ENCODE measurements around the gene TRMU.

DNA sequence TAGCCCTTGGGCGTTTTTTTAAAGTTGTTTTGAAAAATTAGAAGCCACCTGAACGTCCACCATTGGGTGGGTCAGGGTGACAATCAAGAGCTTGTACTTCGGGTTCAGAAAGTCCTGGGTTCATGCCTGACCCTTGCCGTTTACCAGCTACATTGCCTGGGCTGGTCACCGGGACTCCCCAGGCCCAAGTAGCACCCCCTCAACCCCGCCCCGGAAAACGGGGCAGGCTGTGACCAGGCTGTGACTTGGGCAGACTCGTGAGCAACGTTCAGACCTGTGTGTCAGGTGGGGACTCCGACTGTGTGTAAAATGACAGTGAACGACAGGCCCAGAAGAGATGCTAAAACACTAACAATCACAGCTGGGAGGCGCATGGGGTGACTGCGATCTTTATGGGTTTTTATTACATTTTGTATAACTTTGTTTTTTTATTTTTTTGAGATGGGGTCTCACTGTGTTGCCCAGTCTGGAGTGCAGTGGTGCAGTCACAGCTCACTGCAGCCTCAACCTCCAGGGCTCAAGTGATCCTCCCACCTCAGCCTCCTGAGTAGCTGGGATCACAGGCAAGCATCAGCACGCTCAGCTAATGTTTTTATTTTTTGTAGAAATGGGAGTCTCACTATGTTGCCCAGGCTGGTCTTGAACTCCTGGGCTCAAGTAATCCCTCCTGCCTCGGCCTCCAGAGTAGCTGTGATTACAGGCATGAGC lies 56.8 kb downstream of the TRMU start:
- TF ChIP-seq EZH2 (IDR thresholded peaks at IDR 0.05; ENCODE audit: borderline replicate concordance, low read depth, low read length, poor library complexity, severe bottlenecking), result no peak
- TF ChIP-seq, protein P1, sequence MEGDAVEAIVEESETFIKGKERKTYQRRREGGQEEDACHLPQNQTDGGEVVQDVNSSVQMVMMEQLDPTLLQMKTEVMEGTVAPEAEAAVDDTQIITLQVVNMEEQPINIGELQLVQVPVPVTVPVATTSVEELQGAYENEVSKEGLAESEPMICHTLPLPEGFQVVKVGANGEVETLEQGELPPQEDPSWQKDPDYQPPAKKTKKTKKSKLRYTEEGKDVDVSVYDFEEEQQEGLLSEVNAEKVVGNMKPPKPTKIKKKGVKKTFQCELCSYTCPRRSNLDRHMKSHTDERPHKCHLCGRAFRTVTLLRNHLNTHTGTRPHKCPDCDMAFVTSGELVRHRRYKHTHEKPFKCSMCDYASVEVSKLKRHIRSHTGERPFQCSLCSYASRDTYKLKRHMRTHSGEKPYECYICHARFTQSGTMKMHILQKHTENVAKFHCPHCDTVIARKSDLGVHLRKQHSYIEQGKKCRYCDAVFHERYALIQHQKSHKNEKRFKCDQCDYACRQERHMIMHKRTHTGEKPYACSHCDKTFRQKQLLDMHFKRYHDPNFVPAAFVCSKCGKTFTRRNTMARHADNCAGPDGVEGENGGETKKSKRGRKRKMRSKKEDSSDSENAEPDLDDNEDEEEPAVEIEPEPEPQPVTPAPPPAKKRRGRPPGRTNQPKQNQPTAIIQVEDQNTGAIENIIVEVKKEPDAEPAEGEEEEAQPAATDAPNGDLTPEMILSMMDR (conservative IDR thresholded peaks at IDR 0.05; ENCODE audit: low read depth, low read length), result no peak

All from A673 (cell line).